ENCODE data around the gene SLC9A3.

DNA sequence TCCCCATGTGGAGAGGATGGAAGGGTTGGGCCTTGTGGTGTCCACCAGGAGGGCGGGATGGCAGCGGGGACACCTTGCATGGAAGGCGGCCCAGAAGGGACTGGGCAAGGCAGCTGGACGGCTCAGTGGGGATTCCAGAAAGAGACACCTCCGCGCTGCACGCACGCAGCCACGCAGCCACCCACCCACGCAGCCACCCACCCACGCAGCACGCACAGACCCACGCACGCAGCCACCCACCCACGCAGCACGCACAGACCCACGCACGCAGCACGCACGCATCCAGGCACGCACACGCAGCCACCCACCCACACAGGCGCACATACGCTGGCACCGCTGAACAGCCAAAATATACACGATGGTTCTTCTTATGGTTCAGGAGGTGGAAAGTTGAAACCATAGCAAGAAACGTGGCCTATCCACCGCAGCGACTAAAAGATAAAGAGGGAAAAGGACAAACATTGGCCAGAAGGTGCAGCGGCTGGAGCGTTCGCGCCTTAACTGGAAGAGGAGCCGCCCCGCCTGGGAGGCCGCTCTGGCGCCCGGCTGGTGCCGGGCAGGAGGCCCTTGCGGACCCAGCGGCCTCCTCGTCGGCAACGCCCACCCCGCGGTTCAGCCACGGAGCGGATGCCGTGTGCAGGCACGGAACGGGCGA lies 103.5 kb downstream of the SLC9A3 start:
- TF ChIP-seq CTCF (IDR thresholded peaks at IDR 0.05; ENCODE audit: low read depth, low read length) (no peak), EZH2phosphoT487 (IDR thresholded peaks at IDR 0.05; ENCODE audit: low read depth) (no peak)
